HG02678 (cell line): Measurements from ENCODE around the gene BCAR3.
"Not testable (repeated sequence)": the region's sequence is repeated elsewhere in the genome, so short reads cannot be mapped to it uniquely, and the experiment has no call there.

ENCODE experiments used
- ATAC-seq: cut with Tn5 transposase; IDR thresholded peaks from one replicate; pipeline ENCODE4 v1.9.1; 2021; ENCODE audit warnings: mild to moderate bottlenecking, moderate library complexity; ENCODE audit not compliant: unreplicated experiment

The BCAR3 gene

DNA sequence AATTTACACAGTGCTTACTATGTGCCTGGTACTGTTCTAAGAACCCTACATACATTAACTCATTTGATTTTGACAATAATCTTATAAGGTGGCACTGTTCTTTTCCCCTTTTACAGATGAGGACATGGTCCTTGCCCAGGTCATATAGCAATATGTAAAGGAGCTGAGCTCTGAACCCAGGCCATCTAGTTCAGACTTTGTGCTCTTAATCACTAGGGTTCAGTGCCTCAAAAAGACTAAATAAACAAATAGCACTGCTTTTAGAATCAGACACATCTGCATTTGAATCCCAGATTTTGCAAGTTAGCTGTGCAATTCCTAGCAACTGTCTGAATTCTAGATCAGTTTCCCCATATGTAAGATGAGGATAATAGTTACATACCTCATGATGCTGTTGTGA, 8.7 kb upstream of the BCAR3 start:
- no peak for ATAC-seq

DNA sequence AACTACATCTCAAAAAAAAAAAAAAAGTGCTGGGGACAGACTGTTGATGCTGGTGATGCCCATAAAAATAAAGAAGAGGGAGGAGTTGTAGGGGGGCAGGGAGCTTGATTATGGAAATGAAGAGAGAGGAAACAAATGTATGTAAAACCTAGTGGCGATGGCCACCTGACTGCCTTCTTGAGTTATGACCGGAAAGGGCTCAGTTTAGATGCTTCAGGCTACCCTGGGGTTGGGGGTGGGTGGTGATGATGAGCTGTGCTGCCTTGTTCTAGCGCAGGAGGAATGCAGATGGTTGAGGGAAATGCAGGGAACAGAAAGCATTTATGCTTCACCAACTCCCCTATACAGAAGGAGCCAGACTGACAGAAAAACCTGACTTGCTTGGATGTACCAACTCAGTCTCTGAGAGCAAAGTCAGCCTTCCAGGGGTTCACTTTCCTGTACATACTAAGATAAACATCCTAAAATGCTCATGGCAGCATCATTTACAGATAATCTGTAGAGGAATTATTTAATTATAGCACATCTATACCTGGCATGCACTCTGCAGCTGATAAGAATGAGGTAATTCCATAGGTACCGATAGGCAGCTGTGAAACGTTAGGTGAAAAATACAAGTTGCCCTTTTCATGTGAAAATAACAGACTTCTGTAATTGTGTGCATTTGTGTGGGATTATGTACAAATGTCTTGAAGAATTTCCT, 8.0 kb upstream of the BCAR3 start:
- no peak for ATAC-seq

DNA sequence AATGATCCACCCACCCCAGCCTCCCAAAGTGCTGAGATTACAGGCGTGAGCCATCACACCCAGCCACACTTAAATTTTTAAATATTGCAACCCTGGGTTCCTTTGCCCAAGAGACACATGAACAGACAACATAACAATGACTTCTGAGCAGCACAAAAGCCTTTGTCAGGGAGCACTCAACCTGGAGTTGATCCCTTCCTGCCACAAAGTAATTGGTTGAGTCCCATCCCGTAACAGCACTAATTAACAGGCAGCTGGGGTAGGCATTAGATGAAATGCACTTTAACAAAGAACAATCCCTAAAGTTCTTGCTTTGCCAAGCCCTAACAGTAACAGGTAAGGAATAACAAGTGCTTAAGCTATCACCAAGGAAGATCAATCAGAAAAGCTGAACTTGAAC, 5.9 kb upstream of the BCAR3 start:
- ATAC-seq: no peak

DNA sequence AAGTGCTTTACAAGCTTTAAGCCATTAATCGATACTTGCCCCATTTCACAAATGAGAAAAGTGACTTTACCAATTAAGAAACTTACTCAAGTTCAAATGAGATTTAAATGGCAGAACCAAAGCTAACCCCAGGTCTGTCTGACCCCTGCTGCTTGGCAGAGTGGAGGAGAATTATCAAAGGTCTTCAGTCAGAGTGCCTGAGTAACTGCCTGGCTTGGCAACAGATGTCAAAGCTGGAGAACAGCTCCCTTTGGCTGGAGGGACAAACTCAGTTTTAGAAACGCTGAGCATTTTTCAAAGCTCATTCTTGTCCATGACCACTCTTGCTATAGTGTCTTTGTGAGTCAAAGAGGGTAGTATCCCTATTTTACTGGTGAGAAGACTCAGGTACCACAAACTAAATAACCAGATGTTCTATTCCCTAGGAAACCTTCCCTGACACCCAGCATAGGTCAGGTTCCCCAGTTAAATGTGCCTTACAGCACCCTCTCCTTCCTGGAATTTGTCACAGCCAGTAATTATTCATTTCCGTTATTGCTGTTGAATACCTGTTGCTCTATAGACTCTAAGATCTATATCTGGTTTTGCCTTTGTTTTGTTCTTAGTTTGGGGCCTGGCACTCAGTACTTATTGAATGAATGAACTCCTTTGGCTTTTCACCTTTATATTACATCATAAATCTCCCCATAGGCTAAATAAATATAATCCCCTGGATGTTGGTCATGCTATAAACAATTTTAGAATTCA, 5.0 kb upstream of the BCAR3 start:
- ATAC-seq: no peak

DNA sequence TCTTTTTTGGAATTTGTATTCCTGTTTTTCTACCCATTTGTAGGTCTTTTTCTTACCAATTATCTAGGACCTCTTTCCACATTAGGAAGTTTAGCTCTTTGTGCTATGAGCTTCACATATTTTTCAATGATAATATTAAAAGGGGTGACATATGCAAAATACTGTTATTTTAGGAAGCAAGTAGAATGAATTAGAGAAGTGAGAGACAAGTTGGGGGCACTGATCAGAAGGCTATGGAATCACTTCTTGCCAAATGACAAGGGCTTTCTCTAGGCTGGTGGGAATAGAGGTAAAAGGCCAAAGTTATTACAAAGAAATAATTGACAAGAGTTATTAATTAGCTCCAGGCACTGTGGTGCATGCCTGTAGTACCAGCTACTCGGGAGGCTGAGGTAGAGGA, 4.3 kb upstream of the BCAR3 start:
- no peak for ATAC-seq

DNA sequence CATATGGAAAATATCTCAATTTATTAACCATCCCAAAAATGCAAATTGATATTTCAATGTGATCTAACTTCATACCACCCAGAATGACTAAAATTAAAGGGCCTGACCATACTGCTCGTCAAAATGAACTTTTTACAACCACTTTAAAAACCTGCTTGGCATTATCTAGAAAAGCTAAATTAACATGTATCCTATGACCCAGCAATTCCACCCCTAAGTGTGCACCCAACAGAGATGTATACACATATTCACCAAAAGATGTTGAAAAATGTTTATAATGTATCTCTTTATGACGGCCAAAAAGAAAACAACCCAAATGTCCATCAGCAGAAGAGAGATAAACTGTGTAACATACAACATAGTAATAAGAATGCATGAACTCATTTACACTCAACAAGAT, 1.6 kb upstream of the BCAR3 start:
- ATAC-seq: no peak

DNA sequence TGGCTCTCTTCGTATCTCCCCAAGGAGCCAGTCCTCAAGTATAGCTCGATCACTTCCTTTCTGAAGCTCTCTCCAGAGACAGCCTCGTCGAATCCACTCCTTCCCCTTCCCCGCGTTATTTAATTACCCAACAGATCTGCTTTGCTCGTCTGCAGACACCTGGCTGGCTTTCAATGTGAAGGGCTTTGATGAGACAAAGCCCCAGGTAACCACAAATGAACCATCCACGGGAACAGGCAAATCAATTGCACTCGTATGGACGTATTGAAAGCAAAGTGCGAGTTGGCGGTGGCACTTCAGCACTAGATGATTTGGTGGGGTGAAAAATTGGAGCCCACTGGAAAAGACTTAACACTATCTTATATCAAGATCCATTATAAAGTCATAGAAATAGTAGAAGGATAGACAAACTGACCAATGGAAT, 364 bp upstream of the BCAR3 start:
- no peak for ATAC-seq

DNA sequence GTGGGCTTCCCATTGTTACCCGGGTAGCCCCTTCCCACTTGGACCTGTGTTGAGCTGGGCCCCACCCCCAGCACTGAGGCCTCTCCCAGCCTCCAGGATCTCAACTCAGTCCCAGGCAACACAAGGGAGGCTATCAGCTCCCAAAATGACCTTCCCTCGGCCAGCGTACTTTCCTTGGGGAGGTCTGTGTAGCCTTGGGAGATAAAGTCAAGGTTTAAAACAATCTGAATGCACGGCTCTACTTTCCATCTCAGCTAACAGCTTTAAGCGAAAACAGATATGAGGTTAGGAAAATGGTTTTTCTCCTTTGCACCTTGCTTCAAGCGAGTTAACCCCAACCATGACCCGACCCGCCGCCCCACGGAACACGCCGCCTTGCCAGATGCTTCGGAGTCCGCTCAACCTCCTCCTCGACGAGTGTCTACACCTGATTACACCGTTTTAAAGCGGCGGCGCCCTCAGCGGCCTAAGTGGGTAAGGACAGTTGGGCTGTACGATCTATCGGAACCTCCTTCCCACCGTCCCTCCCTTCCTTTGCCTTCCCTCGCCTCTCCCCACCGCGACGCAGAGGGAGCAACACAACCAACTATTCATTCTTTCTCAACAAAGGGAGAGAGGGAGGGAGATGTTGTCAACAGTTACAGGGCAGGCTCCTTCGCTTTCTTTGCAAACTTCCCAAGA, 1.1 kb downstream of the BCAR3 start:
- ATAC-seq: peak; percentile 76

DNA sequence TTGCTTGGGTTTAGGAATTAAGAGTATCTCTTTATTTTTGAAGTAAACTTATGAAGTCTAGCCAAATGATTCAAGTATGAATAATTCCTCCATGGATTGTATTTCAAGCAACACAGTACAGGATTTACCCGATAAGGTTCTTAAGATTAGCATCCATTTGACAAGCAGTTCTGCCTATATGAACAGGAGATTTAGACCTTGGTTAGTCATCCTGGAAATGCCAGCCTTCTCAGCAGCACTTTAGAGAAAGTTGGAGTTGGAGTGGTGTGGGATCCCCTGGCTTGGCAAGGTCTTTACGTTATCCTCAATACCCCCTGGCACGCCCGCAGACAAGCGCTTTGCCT, 1.6 kb downstream of the BCAR3 start:
- ATAC-seq: no peak

DNA sequence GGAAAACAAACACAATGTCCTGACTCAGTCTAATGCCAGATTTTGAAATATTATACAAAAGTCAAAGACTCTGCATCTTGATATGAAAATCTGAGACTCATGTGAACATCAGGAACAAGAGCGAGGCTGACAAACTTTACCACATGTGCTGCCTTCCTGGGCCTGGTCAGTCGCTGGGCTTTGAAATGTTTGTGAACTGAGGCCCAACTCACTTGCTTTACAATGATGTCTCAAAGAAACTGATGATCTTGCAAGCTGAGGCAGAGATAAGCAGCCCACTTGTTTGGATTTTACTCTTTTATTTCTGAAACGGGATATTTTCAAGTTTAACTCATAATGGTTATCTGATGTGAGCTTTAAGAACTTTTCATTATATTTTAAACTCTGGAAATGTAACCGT, 2.1 kb downstream of the BCAR3 start:
- no peak for ATAC-seq

DNA sequence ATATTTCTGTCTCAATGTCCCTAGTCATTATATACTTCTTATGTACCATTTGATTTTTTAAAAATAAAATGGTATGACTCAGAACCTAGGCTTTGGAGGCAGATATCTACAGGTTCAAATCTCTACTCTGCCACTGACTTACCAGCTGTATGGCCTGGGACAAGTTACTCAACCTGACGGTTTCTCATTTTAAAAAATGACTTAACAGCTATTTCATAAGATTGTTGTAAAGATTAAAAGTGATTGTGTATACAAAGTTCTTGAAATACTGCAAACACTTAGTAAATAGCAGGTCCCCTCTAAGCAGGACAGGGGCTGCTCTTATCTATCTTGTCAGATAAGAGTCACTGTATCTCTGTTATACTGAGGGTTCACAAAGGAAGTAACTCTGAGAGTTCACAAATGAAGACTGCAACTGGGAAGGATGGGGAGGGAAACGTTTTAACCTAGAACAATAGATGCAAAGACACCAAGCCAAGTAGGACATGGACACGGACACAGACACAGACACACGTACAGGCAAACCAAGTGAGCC, 2.6 kb downstream of the BCAR3 start:
- ATAC-seq: no peak

DNA sequence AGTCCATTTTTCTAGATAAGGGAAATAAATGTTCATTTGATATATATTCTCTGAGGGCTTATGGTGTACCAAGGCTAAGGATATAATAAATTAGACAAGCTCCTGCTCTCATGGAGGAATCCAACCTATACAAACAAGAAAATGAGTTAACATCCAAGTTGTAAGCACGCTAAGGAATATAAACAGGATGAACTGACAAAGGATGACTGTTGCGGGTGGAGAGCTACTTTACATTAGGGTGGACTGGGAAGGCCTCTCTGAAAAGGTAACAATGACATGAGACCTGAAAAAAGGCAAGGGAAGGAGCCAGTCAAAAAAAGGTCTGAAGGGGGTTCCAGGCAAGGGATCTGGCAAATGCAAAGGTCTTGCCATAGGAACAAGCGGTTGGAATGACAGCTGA, 3.1 kb downstream of the BCAR3 start:
- no peak for ATAC-seq

DNA sequence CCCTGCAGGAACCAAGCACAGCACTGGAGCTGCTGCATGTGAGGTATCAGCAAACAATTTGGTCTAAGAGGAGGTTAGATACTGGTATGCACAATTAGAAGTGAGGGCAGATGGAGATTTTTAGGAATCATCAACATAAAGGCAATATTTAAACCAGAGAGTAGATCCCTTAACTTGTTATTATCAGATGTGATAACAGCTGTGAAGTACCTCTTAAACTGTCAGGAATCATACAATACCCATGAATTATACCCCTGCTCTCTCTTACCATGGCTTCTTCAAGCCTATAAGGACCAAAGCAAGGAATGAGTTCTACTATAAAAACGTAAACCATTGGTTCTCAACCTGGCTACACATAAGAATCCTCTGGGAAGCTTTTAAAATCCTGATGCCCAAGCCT, 3.9 kb downstream of the BCAR3 start:
- no peak for ATAC-seq

DNA sequence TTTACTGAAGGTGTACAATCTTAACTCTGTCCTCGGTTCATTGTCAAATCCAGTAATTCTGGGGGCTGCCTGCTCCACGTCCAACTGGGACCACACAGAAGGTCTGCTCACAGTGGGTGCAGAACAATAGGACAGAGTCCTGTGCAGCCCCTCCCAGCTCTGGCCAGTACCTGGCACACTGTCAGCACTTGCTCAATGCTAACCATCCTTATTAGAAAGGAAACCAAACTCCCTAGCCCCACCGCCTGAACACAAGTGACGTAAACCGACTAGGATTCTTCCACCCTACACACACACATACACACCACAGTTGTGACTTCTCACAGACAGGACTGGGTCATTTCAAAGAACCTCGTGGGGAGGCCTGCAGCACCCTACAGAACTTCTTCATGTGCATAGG, 5.2 kb downstream of the BCAR3 start:
- no peak for ATAC-seq

DNA sequence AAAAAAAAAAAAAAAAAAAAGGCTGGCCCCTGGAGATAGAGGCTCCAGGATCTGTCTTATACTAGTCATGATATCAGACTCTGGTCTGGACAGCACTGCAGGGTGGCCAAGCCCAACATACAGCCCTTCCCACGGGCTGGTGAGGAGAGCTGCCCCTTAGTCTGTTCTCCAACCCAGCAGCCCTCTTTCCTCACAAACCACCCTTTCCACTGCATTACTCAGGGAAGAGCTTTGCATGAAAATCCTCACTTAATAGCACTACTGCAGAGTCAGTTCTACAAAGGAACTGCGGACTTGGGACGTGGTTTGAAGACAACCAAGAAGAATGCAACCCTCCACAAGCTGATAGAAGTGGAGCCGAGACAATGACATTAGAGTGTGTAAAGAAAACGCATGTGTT, 5.7 kb downstream of the BCAR3 start:
- ATAC-seq: no peak

DNA sequence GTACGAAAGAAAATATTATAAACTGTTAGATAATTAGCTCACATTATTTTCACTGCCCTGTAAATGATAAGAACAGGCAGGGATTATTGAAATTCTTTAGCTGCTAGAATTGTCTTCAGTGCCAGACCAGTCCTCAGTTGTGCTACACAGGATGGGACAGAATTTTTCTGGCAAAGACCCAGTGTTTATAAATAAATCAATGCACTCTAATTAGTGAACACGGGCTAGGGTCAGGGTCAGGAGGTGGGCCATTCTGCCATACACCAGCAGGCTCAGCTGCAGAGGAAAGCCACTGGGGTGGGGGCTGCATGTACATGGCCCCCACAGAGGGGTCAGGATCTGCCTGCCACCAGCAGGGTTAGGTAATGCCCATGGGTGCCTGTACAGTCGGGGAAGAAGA, 6.4 kb downstream of the BCAR3 start:
- no peak for ATAC-seq

DNA sequence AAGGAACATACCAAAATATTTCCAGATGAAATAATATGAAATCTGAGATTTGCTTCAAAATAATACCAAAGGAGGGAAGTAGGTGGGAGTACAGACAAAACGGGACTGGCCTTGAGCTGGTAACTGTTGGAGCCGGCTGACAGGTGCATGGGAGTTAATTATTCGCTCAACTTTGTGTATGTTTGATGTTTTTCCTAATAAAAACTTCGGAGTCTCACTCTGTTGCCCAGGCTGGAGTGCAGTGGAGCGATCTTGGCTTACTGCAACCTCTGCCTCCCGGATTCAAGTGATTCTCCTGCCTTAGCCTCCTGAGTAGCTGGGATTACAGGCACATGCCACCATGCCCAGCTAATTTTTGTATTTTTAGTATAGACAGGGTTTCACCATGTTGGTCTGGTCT, 7.6 kb downstream of the BCAR3 start:
- not testable (repeated sequence) for ATAC-seq

DNA sequence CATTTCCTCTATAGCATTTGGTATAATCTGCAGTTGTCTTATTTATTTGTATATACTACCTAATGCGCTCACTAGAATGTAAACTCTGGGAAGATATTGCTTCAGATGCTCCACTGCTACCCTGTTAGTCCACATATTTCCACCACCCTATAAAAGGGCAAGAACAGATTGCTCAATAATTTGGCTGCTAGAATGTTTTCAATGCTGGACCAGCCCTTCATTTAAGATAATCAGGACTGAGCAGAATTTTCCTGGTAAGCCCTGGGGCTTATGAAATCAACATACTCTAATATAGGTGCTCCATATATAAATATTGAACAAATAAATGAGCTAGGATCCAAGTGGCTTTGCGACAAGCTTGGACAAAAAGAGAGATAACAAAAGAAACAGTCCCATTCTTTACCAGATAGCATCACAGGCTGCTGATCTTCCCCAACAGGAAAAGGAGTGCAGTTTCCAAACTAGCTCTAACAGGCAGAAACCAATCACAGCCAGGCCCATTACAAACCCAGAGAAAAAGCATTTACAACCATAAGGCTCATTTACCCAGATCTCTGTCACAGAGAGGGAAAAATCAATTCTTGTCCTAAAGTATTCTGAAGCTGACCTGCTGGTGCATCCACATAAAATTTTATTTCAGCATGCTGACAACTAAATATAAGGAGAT, 8.3 kb downstream of the BCAR3 start:
- no peak for ATAC-seq

DNA sequence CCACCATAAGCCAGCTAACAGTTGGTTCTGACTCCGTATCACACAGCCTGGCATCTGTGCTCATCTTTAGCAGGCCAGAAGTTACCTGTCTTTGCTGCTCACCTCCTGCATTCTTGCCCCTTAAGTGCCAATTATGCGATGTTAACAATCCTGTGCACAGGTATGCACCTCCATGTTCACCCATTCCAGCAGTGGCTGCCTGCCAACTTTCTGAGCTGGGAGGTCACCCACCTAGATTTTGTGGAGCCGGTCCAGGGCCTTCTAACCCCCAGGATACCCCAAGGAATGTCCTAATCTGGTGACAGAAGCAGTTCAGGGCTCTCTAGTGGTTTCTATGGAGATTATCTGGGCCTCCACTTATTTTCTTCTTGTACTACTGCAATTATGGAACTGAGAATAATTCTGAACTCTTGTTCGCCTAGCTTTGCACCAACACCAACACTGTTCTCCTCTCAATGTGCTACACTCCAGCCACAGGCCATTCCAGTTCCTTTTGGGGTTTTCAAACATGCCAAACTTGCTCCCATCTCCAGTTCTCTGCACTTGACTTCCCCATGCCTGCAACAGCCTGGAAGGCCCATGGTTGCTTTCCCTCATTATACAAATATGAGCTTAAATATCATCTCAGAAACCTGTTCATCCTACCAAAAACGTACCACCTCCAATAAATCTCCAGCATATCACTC, 9.0 kb downstream of the BCAR3 start:
- no peak for ATAC-seq

DNA sequence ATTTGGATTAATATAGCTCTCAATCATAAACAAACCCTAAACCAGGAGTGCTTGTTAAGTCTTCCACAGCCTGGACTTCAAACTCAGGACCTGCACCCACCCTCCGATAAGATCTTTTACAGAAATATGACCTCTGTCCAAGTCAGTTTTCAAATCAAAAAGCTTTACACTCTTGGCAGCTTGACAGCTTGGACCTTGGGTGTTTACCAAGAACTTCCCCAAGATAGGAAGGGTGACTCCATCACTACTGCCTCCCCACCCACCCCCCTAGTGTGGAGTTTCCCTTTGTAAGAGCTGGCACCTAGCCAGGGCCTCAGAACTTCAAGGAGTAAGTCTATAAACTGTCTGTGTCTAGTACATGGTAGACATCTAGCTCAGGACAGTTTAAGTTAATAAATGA, 9.6 kb downstream of the BCAR3 start:
- no peak for ATAC-seq

DNA sequence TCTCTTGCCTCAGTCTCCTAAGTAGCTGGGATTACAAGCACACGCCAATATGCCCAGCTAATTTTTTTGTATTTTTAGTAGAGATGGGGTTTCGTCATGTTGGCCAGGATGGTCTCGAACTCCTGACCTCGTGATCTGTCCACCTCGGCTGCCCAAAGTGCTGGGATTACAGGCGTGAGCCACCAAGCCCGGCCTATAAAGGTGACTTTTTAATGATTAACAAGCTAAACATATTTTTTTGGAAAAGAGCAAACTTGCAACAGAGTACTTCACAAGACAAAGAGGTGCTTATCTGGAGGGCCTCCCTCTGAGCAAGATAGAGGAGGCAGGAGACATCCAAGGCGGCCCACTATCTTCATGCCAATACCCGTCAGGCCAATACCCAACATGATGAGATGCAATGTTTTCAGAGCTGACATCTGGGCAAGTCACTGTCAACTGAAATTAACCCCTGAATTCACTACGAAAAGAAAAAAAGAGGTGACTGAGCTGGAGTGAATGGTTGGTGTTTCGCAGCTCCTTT, 10.5 kb downstream of the BCAR3 start:
- ATAC-seq: no peak
